ENCODE data around the gene ADNP2.

ADNP2 gene

GRCh38 chr18:80171054-80171872 lies 62.2 kb downstream of the ADNP2 start:
- peak; percentile 19 to 72 (median 56) for DNase-seq (ENCODE audit: low read depth in 2 of 3, low spot score in 2 of 3)

GRCh38 chr18:80172056-80172455 lies 63.0 kb downstream of the ADNP2 start:
- no peak for DNase-seq (ENCODE audit: low read depth in 2 of 3, low spot score in 2 of 3)

GRCh38 chr18:80173060-80173459 lies 64.0 kb downstream of the ADNP2 start:
- DNase-seq (ENCODE audit: low read depth in 2 of 3, low spot score in 2 of 3) = no peak

GRCh38 chr18:80175451-80176204 lies 66.6 kb downstream of the ADNP2 start:
- DNase-seq (ENCODE audit: low read depth in 2 of 3, low spot score in 2 of 3) = peak in 2 of 3 experiments; percentile 14 to 31

- DNase-seq (ENCODE audit: low read depth in 2 of 3, low spot score in 2 of 3) = no peak
Observed at GRCh38 chr18:80176334-80177073, 67.4 kb downstream of the ADNP2 start.

- DNase-seq (ENCODE audit: low read depth in 2 of 3, low spot score in 2 of 3) = no peak
Observed at GRCh38 chr18:80177128-80177527, 68.1 kb downstream of the ADNP2 start.

- no peak for DNase-seq (ENCODE audit: low read depth in 2 of 3, low spot score in 2 of 3)
Observed at GRCh38 chr18:80178935-80179818, 70.1 kb downstream of the ADNP2 start.

- DNase-seq (ENCODE audit: low read depth in 2 of 3, low spot score in 2 of 3) = no peak
Observed at GRCh38 chr18:80179857-80180558, 70.9 kb downstream of the ADNP2 start.

GRCh38 chr18:80180778-80181564 lies 71.9 kb downstream of the ADNP2 start:
- DNase-seq (ENCODE audit: low read depth in 2 of 3, low spot score in 2 of 3) = no peak

- no peak for DNase-seq (ENCODE audit: low read depth in 2 of 3, low spot score in 2 of 3)
Observed at GRCh38 chr18:80181642-80182461, 72.8 kb downstream of the ADNP2 start.

- DNase-seq (ENCODE audit: low read depth in 2 of 3, low spot score in 2 of 3) = no peak
Observed at GRCh38 chr18:80182855-80183254, 73.8 kb downstream of the ADNP2 start.

- DNase-seq (ENCODE audit: low read depth in 2 of 3, low spot score in 2 of 3) = no peak
Observed at GRCh38 chr18:80183273-80184050, 74.4 kb downstream of the ADNP2 start.

GRCh38 chr18:80184243-80184772 lies 75.2 kb downstream of the ADNP2 start:
- no peak for DNase-seq (ENCODE audit: low read depth in 2 of 3, low spot score in 2 of 3)

GRCh38 chr18:80185545-80185944 lies 76.5 kb downstream of the ADNP2 start:
- no peak for DNase-seq (ENCODE audit: low read depth in 2 of 3, low spot score in 2 of 3)

- no peak for DNase-seq (ENCODE audit: low read depth in 2 of 3, low spot score in 2 of 3)
Observed at GRCh38 chr18:80187956-80188642, 79.0 kb downstream of the ADNP2 start.

GRCh38 chr18:80188643-80189530 lies 79.8 kb downstream of the ADNP2 start:
- DNase-seq (ENCODE audit: low read depth in 2 of 3, low spot score in 2 of 3) = no peak

All from activated CD8-positive, alpha-beta memory T cell treated with anti-CD3 and anti-CD28 coated beads for 48 hours (primary cell).